C4-2B (cell line): ENCODE measurements around the gene DPP6.

Experiments
- H3K27ac ChIP-seq: fragments of 450-650 bp; 2 replicates; pipeline ENCODE4 v1.5.1; 2017
- CTCF ChIP-seq: fragments of 450-650 bp; conservative IDR thresholded peaks from 2 replicates; pipeline ENCODE4 v1.5.1; 2017; ENCODE audit warnings: mild to moderate bottlenecking
- ZFX ChIP-seq: fragments of 450-650 bp; IDR thresholded peaks from 2 replicates; pipeline ENCODE4 v1.6.1; 2017

Gene DPP6

GRCh38 chr7:154627646-154628290 lies 575.6 kb downstream of the DPP6 start:
- no peak overlapping the region for H3K27ac ChIP-seq
- TF ChIP-seq CTCF (no peak), ZFX (no peak)

- TF ChIP-seq ZFX (no peak), CTCF (no peak)
- no peak overlapping the region for H3K27ac ChIP-seq
Observed at GRCh38 chr7:154628556-154628955, 576.4 kb downstream of the DPP6 start.

GRCh38 chr7:154631162-154631561 lies 579.0 kb downstream of the DPP6 start:
- TF ChIP-seq ZFX (no peak), CTCF (no peak)
- no peak overlapping the region for H3K27ac ChIP-seq

GRCh38 chr7:154633641-154634040 lies 581.4 kb downstream of the DPP6 start:
- no peak overlapping the region for H3K27ac ChIP-seq

GRCh38 chr7:154638286-154638685 lies 586.1 kb downstream of the DPP6 start:
- TF ChIP-seq ZFX (no peak), CTCF (no peak)

More at GRCh38 chr7:154633641-154634040, 581.4 kb downstream of the DPP6 start:
- TF ChIP-seq ZFX = no peak

GRCh38 chr7:154640266-154640865 lies 588.2 kb downstream of the DPP6 start:
- H3K27ac ChIP-seq = no peak overlapping the region
- TF ChIP-seq CTCF (peak; percentile 69), ZFX (no peak)

More at GRCh38 chr7:154638286-154638685, 586.1 kb downstream of the DPP6 start:
- H3K27ac ChIP-seq = no peak overlapping the region

- no peak overlapping the region for H3K27ac ChIP-seq
- TF ChIP-seq CTCF = no peak
- no peak for TF ChIP-seq ZFX
Observed at GRCh38 chr7:154640917-154641316, 588.7 kb downstream of the DPP6 start.

- no peak overlapping the region for H3K27ac ChIP-seq
- no peak for TF ChIP-seq ZFX
- TF ChIP-seq CTCF = no peak
Observed at GRCh38 chr7:154644366-154644765, 592.2 kb downstream of the DPP6 start.
